ENCODE results near the gene PALB2. TPM values are rescaled to one million over a fixed set of nuclear protein-coding genes. Genes with fewer than 3 reads are reported as not detected.

Gene PALB2
- total and polyA plus RNA-seq, 2 of the 13 experiments (the other 11 are each of a cell fraction or from before 2014, with no cell fraction given), result 12.1 to 40.9 TPM

DNA sequence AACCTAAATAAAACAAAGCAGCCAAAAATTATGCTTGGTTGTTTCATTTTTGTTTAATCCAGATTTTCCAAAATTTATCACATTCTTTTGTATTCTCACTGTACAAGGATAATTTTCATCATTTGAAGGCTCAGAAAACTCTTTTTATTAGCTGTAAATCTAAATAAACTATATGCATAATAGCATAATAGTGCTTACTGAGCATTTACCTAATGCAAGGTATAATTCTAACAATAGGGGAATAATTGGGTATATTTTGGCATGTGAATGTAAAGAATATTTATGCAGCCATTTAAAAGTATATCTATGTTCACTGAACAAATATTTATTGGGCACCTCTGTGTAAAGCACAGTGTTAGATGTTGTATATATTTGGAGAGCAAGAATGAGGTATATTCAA, 17.0 kb downstream of the PALB2 start:
- Histone ChIP-seq H2AFZ (ENCODE audit: low read length) (no peak overlapping the region), H3K9ac (ENCODE audit: insufficient read depth, low read depth, low read length) (no peak overlapping the region), H3K27me3 (ENCODE audit: control insufficient read depth in 1 of 2, insufficient read depth in 2 of 2, low read length in 2 of 2) (no peaks in the 10 kb centered on the region), H3K27ac (ENCODE audit: extremely low read length, insufficient read depth, low read length) (no peak overlapping the region), H3K36me3 (replicated peaks in 1 of 2; ENCODE audit: control insufficient read depth in 1 of 2, insufficient read depth in 2 of 2, low read length in 2 of 2) (peaks cover 31 to 85% of the 10 kb centered on the region in 2 experiments), H3K4me1 (ENCODE audit: insufficient read depth, low read length) (no peaks in the 10 kb centered on the region), H3K9me3 (ENCODE audit: low read length) (no peaks in the 10 kb centered on the region), H3K4me2 (ENCODE audit: low read depth, low read length) (no peak overlapping the region), H3K4me3 (replicated peaks in 1 of 3; ENCODE audit: insufficient read depth in 1 of 3, low read depth in 2 of 3, low read length in 3 of 3) (no peak overlapping the region), H4K20me1 (ENCODE audit: insufficient read depth, low read length) (no peaks in the 10 kb centered on the region), H3K79me2 (ENCODE audit: insufficient read depth, low read length) (no peaks in the 10 kb centered on the region)
- intact Hi-C loops (cut with micrococcal nuclease; ENCODE audit: unreplicated experiment) (no loop called here), in situ Hi-C loops (cut with HindIII; ENCODE audit: extremely low pct_ligation_motif_present, low pct_unique_long_range_greater_than_20kb) (no loop called here)
- FAIRE-seq (no peak), ATAC-seq (no peak), DNase-seq (ENCODE audit: low spot score) (no peak)
- ChIA-PET CTCF (ENCODE audit: low intra/inter-chr PET ratio, low total read pairs) (no interaction called here), POLR2A (no interaction called here)
- TF ChIP-seq ZSCAN12 (CRISPR knock-in tag; IDR thresholded peaks at IDR 0.05) (0 out of 2 replicates have a peak, but pooled peaks have one; percentile 30), MAFK (conservative IDR thresholded peaks at IDR 0.05 in 1 of 2, IDR thresholded peaks at IDR 0.05 in 1 of 2; ENCODE audit: low read length in 2 of 2) (peak; percentile 57 to 66; a peak in 3 of 4 replicates), MAFF (IDR thresholded peaks at IDR 0.05; ENCODE audit: low read depth, low read length) (peak; percentile 63), PHF21A (CRISPR knock-in tag; IDR thresholded peaks at IDR 0.05) (no peak)
- BruUV-seq (replicated peaks), result no TSS peak

DNA sequence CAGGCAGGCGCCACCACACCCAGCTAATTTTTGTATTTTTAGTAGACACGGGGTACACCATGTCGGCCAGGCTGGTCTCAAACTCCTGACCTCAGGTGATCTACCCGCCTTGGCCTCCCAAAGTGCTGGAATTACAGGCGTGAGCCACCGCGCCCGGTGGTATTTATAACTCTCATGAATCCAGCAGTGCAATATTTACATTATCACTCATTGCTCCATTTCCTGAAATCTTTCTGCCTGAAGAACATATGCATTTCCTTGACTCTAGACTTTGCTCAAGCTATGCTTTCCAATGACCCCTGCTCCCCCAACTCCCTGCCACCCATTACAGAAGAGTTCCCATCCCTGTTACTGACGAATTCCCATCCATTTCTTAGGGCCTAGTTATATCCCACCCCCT, 25.3 kb downstream of the PALB2 start:
- ATAC-seq (no peak), FAIRE-seq (no peak), DNase-seq (ENCODE audit: low spot score) (no peak)
- Histone ChIP-seq H3K9me3 (ENCODE audit: low read length) (no peaks in the 10 kb centered on the region), H3K27me3 (ENCODE audit: control insufficient read depth in 1 of 2, insufficient read depth in 2 of 2, low read length in 2 of 2) (no peaks in the 10 kb centered on the region), H3K4me2 (ENCODE audit: low read depth, low read length) (no peak overlapping the region), H2AFZ (ENCODE audit: low read length) (no peak overlapping the region), H3K27ac (ENCODE audit: extremely low read length, insufficient read depth, low read length) (no peak overlapping the region), H3K79me2 (ENCODE audit: insufficient read depth, low read length) (no peaks in the 10 kb centered on the region), H3K4me3 (replicated peaks in 1 of 3; ENCODE audit: insufficient read depth in 1 of 3, low read depth in 2 of 3, low read length in 3 of 3) (no peak overlapping the region), H3K9ac (ENCODE audit: insufficient read depth, low read depth, low read length) (no peak overlapping the region), H3K4me1 (ENCODE audit: insufficient read depth, low read length) (no peaks in the 10 kb centered on the region), H3K36me3 (replicated peaks in 1 of 2; ENCODE audit: control insufficient read depth in 1 of 2, insufficient read depth in 2 of 2, low read length in 2 of 2) (peaks cover 19 to 76% of the 10 kb centered on the region in 2 experiments), H4K20me1 (ENCODE audit: insufficient read depth, low read length) (no peaks in the 10 kb centered on the region; the same call in 1 of the 2 replicates)
- ChIA-PET CTCF (ENCODE audit: low intra/inter-chr PET ratio, low total read pairs) (no interaction called here), POLR2A (no interaction called here)
- 97% methylated on average over 9 of the region's 9 CpGs for WGBS (ENCODE audit: low lambda C conversion rate)
- BruUV-seq (replicated peaks), result no TSS peak
- intact Hi-C loops (cut with micrococcal nuclease; ENCODE audit: unreplicated experiment) (no loop called here), in situ Hi-C loops (cut with HindIII; ENCODE audit: extremely low pct_ligation_motif_present, low pct_unique_long_range_greater_than_20kb) (no loop called here)
- TF ChIP-seq KLF16 (CRISPR knock-in tag; IDR thresholded peaks at IDR 0.05), result no peak
- no peak for TF ChIP-seq SKI (IDR thresholded peaks at IDR 0.05; ENCODE audit: partially characterized antibody)
- TF ChIP-seq, protein P1, sequence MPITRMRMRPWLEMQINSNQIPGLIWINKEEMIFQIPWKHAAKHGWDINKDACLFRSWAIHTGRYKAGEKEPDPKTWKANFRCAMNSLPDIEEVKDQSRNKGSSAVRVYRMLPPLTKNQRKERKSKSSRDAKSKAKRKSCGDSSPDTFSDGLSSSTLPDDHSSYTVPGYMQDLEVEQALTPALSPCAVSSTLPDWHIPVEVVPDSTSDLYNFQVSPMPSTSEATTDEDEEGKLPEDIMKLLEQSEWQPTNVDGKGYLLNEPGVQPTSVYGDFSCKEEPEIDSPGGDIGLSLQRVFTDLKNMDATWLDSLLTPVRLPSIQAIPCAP (CRISPR knock-in tag; IDR thresholded peaks at IDR 0.05; ENCODE audit: low read depth), result no peak
- no peak for TF ChIP-seq STAT5B (CRISPR knock-in tag; IDR thresholded peaks at IDR 0.05)
- TF ChIP-seq, protein P2, sequence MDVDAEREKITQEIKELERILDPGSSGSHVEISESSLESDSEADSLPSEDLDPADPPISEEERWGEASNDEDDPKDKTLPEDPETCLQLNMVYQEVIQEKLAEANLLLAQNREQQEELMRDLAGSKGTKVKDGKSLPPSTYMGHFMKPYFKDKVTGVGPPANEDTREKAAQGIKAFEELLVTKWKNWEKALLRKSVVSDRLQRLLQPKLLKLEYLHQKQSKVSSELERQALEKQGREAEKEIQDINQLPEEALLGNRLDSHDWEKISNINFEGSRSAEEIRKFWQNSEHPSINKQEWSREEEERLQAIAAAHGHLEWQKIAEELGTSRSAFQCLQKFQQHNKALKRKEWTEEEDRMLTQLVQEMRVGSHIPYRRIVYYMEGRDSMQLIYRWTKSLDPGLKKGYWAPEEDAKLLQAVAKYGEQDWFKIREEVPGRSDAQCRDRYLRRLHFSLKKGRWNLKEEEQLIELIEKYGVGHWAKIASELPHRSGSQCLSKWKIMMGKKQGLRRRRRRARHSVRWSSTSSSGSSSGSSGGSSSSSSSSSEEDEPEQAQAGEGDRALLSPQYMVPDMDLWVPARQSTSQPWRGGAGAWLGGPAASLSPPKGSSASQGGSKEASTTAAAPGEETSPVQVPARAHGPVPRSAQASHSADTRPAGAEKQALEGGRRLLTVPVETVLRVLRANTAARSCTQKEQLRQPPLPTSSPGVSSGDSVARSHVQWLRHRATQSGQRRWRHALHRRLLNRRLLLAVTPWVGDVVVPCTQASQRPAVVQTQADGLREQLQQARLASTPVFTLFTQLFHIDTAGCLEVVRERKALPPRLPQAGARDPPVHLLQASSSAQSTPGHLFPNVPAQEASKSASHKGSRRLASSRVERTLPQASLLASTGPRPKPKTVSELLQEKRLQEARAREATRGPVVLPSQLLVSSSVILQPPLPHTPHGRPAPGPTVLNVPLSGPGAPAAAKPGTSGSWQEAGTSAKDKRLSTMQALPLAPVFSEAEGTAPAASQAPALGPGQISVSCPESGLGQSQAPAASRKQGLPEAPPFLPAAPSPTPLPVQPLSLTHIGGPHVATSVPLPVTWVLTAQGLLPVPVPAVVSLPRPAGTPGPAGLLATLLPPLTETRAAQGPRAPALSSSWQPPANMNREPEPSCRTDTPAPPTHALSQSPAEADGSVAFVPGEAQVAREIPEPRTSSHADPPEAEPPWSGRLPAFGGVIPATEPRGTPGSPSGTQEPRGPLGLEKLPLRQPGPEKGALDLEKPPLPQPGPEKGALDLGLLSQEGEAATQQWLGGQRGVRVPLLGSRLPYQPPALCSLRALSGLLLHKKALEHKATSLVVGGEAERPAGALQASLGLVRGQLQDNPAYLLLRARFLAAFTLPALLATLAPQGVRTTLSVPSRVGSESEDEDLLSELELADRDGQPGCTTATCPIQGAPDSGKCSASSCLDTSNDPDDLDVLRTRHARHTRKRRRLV (CRISPR knock-in tag; IDR thresholded peaks at IDR 0.05), result no peak
- TF ChIP-seq, protein P3, sequence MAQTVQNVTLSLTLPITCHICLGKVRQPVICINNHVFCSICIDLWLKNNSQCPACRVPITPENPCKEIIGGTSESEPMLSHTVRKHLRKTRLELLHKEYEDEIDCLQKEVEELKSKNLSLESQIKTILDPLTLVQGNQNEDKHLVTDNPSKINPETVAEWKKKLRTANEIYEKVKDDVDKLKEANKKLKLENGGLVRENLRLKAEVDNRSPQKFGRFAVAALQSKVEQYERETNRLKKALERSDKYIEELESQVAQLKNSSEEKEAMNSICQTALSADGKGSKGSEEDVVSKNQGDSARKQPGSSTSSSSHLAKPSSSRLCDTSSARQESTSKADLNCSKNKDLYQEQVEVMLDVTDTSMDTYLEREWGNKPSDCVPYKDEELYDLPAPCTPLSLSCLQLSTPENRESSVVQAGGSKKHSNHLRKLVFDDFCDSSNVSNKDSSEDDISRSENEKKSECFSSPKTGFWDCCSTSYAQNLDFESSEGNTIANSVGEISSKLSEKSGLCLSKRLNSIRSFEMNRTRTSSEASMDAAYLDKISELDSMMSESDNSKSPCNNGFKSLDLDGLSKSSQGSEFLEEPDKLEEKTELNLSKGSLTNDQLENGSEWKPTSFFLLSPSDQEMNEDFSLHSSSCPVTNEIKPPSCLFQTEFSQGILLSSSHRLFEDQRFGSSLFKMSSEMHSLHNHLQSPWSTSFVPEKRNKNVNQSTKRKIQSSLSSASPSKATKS (CRISPR knock-in tag; IDR thresholded peaks at IDR 0.05), result no peak
- no peak for TF ChIP-seq KMT2B (CRISPR knock-in tag; IDR thresholded peaks at IDR 0.05)
- TF ChIP-seq AHR (CRISPR knock-in tag; IDR thresholded peaks at IDR 0.05), result no peak

Measured in HepG2 (cell line).